HG03520 (cell line): Measurements from ENCODE around the gene MRPS23.

Experiments used
- ATAC-seq: cut with Tn5 transposase; IDR thresholded peaks from one replicate; pipeline ENCODE4 v1.9.1; 2021; ENCODE audit warnings: mild to moderate bottlenecking, moderate library complexity; ENCODE audit not compliant: unreplicated experiment

Gene MRPS23

GRCh38 chr17:57849874-57850754 is at the start of gene MRPS23:
MRPS23 (minus strand) TSS chr17:57850044; CDS start chr17:57850010, 34 bp downstream.
- peak; percentile 93 for ATAC-seq

DNA sequence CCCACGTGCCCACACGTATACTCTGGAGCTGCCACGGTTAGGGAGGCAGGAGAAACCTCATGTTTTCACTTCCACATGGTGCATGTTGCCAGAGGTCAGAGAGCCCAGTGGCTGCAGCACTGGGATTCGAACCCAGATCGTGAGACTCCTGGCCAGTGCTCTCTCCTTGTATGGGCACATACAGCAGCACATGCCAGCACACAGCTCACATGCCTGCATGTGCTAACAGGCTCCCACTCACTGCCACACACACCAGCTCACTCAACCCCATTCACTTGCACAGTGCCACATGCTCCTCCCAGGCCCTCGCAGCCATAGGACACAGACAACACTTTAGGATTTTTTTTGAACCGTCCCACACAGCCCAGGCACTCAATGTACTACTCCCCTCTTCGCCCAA is 49.5 kb upstream of the MRPS23 start:
- ATAC-seq: no peak

GRCh38 chr17:57898487-57899311 is 48.9 kb upstream of the MRPS23 start:
- ATAC-seq: no peak

GRCh38 chr17:57895382-57896060 is 45.7 kb upstream of the MRPS23 start:
- ATAC-seq: no peak

DNA sequence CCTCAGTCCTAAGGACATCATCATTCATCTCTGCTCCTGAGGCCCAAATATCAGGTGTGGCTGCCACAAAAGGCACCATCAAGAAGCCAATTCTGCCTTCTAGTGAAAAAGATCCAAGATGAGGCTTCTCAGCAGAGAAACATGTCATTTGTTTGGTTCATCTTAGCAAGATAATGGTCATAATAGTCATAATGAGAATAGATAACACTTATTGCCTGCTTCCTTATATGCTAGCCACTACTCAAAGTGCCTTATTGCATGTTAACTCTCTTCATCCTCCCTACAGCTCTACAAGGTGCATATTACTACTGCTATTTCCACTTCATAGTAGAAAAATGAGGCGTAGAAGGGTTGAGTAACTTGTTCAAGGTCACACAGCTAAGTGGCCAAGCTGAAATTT is 45.0 kb upstream of the MRPS23 start:
- ATAC-seq: no peak

GRCh38 chr17:57892820-57893595 is 43.2 kb upstream of the MRPS23 start:
- ATAC-seq: no peak

DNA sequence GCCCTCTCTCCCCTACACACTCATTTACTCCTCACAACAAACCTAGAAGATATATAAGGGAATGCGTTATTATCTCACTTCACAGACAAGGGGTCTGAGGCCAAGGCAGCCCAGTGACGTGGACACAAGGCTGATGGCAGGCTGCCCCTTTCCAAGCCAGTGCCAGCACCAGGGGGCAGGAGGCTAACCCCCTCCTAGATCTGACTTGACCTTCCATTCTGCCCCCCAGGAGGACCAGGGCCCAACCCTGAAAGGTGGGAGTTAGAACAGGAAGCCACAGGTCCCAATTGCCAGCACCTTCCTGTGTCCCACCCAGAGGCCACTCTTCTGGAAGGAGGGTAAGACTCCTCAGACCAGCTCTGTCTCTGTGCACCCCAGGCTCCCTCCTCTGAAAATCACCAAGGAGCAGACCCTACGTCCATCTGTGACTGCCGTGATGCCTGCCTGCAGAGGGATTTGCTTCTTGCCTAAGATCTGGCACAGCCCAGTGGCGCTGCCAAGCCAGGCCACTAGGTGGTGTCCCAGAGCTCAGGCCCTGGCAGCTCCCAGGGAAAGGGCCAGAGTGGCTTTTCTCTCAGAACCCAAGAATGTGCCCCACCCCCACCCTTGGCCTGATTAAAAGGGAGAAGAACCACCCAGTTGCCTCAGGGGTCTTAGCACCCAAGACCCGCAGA is 42.4 kb upstream of the MRPS23 start:
- ATAC-seq: no peak

DNA sequence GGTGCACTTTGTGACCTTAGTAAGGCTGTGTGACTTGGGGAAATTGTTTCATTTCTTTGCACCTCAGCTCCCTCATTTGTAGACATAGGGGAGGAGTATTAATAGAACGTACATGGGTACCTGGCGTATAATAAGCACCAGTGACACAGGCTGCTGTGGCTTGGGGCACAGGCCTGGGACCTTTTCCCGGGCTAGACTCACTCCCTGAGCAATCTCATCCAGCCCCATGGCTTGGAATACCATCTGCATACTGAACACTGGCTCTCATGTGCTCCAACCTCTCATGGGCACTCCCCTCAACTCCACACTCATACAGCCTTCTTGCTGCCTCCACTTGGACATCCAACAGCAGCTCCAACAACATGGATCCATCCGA is 41.0 kb upstream of the MRPS23 start:
- no peak for ATAC-seq

- no peak for ATAC-seq
Observed at GRCh38 chr17:57889892-57890856, 40.3 kb upstream of the MRPS23 start.

- ATAC-seq: no peak
Observed at GRCh38 chr17:57889252-57889651, 39.4 kb upstream of the MRPS23 start.

DNA sequence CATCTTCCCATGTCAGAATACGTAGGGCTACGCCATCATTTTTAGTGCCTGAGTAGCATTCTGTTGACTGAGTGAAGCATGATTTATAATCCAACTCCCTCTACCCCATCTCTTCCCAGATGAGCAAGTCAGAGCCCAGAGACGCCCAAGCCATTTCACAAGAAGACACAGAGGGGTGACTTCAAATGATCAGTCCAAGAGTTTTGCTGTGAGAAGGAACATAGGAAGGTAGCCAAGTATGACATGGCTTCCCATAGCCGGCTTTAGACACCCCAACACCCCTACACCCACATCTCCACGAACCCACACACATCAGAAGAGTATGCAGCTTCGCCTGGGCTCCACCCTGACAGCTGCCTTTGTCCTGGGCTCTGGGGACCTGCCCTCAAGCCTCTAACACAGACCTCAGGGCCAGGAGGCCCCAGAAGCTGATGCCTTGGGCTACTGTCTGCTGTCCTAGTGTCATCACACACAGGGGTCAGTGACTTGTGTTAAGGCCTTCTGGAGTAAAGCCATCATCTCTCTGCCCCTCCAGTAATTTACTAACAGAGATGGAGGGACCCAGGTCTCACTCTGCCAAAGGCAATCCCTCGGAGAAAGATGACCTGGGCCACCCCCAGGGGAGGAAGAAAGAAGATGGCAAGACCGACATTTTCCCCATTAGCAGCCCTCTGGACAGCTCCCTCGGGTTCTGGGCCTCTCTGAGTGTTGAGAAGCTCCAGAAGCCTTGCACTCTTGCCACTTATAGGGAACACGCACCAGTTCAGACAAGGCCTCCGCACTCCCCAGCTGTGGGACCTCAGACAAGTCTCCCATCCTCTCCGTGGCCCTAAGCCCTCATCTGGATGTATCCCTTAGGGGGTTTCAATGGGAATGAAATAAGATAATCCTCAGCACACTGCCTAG is 38.7 kb upstream of the MRPS23 start:
- ATAC-seq: no peak

GRCh38 chr17:57887161-57887560 is 37.3 kb upstream of the MRPS23 start:
- ATAC-seq: no peak

GRCh38 chr17:57886020-57886419 is 36.2 kb upstream of the MRPS23 start:
- ATAC-seq: no peak

- ATAC-seq: no peak
Observed at GRCh38 chr17:57885148-57885915, 35.5 kb upstream of the MRPS23 start.

DNA sequence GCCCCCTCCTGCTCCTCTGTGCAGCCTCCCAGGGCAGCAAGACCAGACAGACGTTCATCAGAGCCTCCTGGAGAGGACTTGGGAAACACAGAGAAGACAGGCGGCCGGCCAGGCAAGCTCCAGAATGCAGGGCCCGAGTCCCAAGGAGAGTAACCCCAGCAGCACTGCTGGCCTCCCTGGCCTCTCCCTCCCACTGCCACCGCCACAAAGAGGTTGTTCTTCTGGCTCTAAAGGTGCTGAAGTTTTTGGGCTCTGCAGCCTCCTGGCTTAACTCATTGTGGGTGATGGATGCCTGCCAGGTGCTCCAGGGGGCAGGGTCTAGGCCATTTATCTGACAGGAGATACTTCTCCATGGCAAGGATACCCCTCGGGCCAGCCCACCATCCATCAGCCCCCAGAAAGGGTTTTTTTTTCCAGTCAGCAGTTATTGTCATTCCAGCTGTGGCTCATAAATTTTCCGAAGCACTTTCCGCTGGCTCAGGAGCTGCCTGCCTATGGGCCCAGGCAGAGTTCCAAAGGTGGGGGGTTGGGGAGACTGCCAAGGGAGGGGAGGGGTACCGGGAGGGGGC is 32.0 kb upstream of the MRPS23 start:
- no peak for ATAC-seq

GRCh38 chr17:57881143-57881542 is 31.3 kb upstream of the MRPS23 start:
- no peak for ATAC-seq

GRCh38 chr17:57880086-57880456 is 30.2 kb upstream of the MRPS23 start:
- no peak for ATAC-seq
